IPS-NIHi11 (cell line): ENCODE measurements around the gene GDF7.

Experiments
- DNase-seq: peaks from one replicate; pipeline ENCODE4 v3.0.0; 2012; ENCODE audit warnings: mixed read lengths, low spot score

The GDF7 gene

DNA sequence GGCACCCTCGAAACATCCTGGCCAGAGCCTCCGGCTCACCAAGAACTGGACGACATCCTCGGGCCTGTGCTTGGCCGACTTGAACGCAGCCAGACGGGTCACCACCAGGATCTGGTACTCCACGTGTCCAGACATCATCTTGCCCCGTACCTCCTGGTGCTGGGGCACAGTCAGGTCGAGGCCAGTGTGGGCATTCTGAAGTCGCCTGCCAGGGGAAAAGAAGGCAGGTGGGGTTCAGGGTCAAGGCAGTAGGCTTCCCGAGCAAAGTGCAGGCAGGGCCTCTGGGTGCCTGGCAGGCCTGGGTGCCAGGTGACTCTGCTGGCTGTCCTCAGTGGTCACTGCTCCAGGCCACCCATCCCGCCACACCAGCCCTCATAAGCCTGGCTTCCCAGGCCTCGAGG is 21.6 kb upstream of the GDF7 start:
- DNase-seq, result no peak

DNA sequence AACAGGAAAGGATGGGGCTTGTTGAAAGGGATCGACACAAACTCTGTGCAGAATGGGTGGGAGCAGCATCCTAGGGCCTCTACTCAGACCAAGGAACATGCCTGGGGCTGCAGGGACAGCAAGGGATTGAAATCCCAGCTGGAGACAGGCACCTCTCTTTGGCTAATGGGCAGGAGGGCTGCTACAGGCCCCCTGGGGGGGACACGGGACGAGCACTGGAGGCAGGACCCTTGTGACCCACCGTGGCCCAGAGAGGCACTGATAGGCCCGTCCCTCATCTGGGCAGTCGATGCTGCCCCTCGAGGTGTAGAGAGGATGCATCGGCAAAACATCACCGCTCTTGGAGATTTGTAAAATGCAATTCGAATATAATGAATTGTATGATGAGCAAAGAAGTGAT is 21.2 kb upstream of the GDF7 start:
- no peak for DNase-seq

DNA sequence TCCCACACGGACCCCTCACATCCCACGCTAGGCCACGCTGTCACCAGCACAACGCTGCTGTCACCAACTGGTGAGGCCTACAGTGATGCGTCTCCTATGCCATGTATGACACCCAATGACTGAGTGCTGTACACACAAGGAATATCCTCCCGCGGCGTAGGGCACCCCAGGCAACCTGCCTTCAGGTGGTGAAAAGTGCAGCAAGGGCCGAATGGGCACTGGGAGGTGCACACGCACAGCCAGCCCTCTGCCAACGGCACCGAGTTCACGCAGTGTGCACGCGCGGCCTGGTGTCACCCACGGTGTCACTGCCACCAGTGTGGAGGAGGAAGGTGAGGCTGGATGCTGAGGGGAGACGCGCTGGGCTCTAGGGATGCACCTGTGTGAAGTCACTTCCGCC is 20.5 kb upstream of the GDF7 start:
- DNase-seq, result no peak

- no peak for DNase-seq
These were observed 19.7 kb upstream of the GDF7 start for GRCh38 chr2:20647211-20647610.

- DNase-seq, result no peak
These were observed 19.2 kb upstream of the GDF7 start for GRCh38 chr2:20647738-20648137.

GRCh38 chr2:20648206-20648605 is 18.7 kb upstream of the GDF7 start:
- DNase-seq, result no peak

- DNase-seq, result no peak
These were observed 18.1 kb upstream of the GDF7 start for GRCh38 chr2:20648831-20649230.

DNA sequence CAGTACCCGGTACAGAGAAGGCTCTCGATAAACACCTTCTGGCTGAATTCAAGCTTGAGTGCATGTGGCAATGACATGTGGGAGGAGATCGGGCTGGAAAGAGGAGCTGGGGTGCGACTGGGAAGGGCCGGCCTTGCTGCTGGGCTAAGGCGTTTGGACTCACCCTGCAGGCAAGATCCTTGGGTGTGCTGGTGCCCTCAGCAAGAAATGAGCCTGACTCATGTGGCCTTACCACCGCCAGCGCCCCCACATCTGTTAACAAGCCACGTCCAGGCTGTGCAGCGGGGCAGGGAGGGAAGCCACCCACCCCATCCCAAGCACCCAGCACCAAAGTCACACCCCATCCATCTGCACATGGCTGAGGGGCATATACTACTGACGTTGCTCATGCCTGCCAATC is 17.4 kb upstream of the GDF7 start:
- no peak for DNase-seq

GRCh38 chr2:20649976-20650375 is 17.0 kb upstream of the GDF7 start:
- DNase-seq, result no peak

GRCh38 chr2:20650393-20650876 is 16.5 kb upstream of the GDF7 start:
- DNase-seq, result peak; percentile 65

DNA sequence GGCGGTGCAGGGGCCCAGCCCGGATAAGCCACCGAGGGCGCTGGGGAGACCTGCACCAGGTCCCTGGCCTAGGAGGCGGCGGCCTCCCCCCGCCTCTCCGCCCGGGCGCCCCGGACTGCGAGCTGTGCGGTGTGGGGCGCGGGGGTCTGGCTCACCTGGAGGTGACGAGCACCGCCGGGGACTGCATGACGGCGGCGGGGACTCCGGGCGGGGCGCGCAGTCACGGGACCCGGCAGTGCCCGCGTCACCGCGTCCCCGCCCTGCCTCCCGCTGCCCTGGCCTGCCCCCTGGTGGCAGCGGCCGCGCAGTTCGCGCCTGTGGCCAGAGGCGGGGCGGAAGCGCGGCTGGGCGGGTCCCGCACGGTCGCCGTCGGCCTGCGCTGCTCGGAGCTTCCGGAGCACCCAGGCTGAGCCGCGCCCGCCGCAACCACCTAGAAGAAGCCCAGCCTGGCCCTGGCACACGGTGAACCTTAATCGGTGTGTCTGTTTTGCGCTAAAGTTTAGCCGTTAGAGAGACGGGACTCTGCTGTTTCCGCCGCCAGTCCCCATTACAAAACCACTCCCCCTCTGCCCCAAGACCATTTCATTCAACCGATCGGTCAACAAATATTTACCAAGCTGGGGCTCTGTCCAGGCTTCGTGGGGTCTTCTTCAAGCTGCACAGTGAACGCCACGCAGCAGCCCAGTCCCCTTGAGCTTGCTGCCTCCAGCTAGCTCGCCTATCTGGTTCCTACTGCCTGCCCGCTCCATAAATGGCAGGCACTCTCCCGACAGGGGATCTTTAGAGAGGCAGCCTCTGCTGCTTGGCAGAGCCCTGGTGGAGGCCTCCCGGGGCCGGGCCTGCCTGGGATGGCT is 15.8 kb upstream of the GDF7 start, which contains the start of gene HS1BP3:
HS1BP3 (minus strand) TSS at position 222 of the 854 bp plus-strand sequence; CDS start at position 187, 35 bp downstream.
- DNase-seq, result peak; percentile 98

DNA sequence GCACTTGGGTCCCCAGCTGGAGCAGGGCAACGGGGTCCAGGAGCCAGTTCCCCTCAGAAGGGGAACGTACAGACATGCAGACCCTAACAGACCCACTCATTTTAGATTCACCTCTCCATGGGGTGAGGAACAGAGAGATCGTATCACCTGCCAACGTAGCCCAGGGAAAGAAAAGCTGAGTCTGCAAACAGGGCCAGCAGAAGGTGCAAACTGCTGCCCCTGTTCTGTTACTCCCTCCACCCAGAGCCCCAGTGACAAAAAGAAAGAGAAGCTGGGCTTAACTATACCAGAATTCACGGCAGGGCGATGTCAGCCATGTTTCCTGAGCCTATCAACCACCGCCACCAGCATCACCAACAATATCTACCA is 15.2 kb upstream of the GDF7 start:
- DNase-seq, result no peak

GRCh38 chr2:20652141-20652540 is 14.8 kb upstream of the GDF7 start:
- DNase-seq, result no peak

DNA sequence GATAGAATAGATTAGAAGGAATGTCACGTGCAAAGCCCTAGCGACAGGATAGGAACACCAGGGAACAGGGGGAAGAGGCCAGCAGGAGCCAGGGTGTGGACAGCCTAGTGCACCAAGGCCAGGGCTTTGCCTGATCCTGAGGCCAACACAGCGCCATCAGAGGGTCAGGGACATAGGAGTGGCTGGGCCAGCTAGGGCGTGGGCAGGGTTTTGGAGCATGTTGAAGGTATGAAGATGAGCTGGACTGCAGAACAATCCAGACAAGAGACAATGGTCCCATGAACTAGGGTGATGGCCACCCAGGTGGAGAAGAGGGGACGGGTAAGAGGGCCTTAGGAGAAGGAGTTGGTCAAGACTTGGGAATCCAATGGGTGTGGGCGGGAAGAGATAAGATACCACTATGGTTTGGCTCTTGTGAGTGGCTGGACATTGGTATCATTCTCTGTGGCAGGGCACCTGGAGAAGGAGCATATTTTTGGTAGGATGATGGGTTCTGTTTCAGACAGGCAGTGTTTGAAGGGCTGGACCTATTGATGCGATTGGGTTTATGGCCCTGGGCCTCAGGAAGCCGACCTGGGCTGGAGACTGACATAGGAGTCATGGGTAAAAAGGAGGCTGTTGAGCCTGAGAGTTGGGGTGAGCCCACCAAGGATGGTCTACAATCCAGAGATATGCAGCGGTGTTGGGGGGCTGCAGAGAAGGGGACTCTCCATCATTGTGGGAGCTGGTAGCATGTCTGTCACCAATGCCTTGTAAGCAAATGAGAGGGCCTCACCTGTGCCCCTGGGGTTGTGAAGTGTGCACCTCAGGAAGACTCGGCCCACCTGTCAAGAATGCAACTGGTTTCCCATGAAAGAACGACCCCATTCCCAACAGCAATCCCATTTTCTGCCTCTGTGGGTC is 14.0 kb upstream of the GDF7 start:
- no peak for DNase-seq

- no peak for DNase-seq
These were observed 13.0 kb upstream of the GDF7 start for GRCh38 chr2:20653695-20654534.

GRCh38 chr2:20654535-20654813 is 12.5 kb upstream of the GDF7 start:
- no peak for DNase-seq

DNA sequence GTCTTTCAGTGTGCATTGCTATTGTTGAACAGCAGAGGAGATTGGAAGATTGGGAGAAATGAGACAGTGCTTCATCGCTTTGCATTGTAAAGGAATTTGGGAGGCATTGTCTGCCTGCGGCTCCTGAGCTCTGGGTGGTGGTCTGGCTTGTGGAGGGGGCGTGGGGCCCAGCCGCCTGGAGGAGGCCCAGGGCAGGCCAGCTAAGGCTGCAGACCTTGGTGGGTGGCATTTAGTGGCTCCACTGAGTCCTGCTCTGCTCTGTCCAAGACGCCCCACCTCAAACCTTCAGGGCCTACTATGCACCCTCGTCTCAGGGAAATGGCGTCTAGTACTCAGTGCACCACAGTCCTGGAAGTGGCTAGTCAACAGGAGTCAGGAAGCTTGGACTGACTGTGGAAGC is 10.4 kb upstream of the GDF7 start:
- no peak for DNase-seq

GRCh38 chr2:20657522-20658235 is 9.3 kb upstream of the GDF7 start:
- no peak for DNase-seq

DNA sequence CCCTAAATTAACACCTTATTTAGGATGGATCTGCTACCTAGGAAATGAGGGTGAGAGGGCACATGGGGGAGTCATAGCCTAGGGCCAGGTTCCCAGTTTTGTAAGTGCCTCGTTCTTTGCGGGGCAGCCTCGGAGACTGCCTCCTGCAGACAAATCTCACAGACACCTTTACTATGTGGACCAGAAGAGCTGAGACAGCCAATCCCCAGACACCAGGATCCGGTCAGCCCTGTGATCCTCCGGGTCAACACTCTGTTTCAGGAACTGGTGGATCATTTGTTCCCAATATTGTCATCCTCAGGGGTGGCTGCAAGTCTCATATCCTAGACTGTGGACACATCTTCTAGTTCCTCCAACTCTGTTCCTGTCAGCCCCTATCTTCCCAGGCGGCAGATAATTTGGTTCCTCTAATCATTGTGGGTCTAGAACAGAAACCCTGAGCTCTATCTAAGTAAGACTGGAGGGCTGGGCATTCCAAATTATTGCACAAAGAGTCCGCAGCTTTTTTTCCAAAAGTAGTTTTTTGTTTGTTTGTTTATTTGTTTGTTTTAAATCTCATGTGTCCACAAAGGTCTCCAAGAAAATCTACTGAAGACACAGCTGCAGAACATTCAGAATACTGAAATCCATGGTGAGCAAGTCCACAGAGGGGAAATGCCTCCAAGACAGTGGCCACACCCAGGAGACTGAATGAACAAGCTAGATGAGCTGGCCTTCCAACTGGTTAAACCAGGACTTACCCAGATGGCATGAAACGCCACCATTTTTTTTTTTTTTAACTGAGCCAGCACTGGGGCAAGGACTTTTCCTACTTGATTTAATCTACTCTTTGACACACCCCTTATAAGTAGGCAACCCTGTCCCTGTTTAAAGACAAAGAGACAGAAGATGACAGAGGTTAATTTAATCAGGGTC is 6.2 kb upstream of the GDF7 start:
- DNase-seq, result no peak
